NCI-H128 (cell line): ENCODE data around the gene FAM149A.
A peak's percentile ranks its signal among the peaks of the same experiment; 100 is the strongest.

Experiments used
- DNase-seq: peaks from one replicate; lab custom pipeline; 2025; ENCODE audit not compliant: unreplicated experiment; lab: John Stamatoyannopoulos, UW

Gene FAM149A

DNA sequence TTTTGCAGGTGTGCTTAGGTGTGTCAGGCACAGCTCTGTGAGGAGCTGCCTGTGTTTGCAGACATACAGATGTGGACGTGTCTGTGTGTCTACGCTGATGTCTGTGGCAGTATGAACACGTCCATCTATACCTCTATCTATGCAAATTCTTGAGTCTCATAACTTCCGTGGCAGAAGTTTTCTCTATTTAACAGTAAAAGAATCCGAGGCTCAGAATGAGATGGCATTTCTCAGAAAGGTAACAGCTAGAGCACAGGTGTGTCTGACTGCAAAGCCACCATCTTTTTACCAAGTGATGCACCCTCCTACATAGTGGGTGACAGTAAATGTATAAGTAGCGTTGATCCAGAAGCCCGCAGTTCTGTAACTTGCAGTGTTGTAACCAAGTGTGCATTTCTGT, 47.0 kb downstream of the FAM149A start:
- no peak for DNase-seq

DNA sequence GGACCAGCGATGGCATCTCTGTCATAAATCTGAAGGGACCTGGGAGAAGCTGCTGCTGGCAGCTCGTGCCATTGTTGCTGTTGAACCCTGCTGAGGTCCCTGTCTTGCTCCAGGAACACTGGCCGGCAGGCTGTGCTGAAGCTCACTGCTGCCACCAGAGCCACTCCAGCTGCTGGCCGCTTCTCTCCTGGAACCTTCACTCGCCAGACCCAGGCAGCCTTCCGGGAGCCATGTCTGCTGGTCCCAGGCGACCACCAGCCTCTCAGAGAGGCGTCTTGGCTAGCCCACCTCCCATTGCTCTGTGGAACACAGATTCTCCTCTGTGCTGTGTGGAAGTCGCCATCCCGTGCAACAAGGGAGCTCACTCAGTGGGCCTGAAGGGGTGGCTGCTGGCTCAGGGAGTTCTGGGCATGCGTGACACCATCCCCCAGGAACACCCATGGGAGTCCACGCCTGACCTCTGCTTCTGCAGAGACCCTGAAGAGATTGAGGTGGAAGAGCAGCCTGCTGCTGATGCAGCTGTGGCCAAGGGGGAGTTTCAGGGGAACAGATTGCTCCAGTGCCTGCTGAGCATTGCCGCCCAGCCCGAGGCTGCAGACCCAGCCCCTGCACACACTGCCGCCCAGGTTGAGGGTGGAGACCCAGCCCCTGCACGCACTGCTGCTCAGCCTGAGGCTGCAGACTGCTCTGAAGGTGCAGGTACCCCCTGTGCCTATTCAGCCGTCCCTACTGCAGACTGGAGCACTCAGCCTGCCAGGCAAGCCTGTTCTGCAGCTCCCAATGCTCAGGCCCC, 53.7 kb downstream of the FAM149A start:
- DNase-seq = no peak

DNA sequence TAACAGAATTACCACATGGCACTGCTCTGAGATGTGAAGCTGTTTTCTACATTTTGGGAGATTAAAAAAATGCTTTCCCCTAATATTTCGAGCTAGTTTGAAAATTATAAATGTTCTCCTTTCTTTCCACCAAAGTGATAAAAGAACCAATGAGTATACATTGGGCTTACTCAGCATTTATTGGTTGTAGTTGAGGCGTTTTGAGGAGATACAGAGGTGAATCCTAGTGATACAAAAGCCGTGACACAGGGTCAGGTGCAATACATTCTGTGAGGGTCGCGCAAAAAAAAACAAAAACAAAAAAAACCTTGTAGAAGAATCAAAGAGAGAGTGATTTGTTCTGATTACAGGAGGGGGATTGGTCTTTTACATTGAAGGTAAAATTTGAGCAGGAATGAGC, 54.5 kb downstream of the FAM149A start:
- no peak for DNase-seq

DNA sequence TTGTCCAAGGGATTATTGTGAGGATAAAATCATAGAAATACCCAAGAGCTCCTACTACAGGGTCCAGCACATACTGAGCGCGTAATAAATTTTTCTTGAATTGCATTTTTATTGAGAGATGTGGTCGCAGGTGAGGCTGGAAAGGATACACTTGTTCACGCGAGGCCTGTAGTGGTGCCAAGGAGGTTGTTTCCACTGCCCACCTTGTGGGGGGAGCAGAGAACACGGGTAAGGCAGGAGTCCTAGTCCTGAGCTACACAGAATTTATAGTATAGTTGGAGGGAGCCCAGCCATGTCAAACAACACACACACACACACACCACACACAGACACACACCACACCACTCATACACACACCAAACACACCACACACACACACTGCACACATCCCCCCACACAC, 55.1 kb downstream of the FAM149A start:
- DNase-seq = no peak

DNA sequence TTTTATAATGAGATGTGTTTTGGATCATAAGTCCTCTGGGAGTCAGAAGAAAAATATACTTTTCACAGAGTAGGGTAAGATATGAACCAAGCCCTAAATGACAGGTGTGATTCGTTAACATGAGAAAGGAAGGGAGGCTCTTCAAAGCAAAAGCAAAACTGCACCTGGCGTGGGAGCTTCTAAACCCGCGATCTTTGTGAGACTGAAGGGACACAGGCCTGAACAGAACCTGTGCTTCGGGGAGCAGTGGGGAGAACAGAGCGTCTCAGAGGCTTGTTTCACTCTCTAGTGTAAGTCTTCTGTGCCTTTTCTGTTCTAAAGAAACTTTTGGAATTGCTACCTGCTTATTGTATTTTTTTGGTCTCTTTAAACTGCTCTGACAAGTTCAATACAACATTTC, 56.6 kb downstream of the FAM149A start:
- DNase-seq = peak; percentile 15

DNA sequence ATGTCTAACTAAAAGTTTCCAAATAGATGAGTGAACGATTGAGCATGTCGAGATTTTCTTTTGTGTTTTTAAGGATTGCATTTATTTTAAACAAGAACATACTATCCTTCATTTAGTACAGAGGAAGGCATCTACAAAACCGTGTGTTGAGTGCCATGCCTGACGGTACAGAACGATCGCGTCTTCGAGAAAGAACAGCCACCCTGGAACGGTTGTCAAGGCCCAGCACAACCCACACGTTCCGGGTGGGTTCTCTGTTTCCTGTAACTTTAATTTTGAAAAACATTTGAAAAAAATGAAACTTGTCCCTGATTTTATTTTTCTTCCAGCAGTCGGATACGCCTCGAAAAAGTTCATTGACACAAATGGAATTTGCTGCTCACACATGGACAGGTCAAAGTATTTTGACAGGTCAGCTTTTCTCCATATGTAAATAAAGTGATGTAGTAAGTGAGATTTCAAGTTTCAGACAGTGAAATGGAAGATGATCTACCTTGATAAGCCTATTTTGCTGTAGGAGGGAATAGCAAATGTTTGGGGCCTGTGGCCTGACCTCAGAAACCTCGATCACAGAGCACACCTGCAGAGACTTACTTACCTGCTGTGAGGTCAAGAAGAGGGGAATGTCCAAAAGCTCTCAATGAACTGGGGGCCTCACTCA, 62.5 kb downstream of the FAM149A start:
- DNase-seq = no peak

DNA sequence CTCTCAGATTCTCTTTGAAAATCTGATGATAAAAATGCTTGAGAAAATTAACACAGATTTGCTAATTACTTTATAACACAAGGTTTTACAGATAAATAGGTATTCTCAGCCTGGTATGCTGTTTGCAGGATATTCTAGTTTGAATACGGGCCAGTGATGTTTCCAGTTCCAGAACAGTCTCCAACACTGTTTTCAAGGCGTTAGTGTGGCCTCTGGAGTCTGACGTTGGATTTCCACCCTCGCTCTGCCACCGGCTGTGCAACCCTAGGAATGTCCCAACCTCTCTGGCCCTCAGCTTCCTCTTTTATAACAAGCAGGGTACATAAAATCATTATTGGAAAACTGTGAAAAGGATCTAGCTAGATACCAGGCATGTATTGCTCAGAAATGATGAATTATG, 63.1 kb downstream of the FAM149A start:
- no peak for DNase-seq

DNA sequence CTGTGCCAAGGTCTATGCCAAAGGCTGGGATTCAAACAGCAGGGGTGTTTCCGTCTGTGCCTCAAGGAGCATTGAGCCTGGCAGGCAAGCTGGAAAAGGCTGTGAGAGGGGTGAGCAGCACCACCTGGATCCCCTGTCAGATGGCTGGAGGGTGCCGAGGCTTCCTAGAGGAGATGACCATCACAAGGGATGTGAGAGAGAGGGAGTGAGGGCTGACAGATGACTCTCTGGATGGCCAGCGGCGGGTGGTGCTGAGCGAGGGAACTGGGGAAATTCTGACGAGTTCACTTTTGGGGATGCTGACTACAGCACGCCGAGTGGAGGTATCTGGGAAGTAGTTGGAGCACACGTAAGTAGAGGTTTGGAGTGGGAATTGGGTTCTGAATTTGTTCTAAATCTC, 64.2 kb downstream of the FAM149A start:
- no peak for DNase-seq

DNA sequence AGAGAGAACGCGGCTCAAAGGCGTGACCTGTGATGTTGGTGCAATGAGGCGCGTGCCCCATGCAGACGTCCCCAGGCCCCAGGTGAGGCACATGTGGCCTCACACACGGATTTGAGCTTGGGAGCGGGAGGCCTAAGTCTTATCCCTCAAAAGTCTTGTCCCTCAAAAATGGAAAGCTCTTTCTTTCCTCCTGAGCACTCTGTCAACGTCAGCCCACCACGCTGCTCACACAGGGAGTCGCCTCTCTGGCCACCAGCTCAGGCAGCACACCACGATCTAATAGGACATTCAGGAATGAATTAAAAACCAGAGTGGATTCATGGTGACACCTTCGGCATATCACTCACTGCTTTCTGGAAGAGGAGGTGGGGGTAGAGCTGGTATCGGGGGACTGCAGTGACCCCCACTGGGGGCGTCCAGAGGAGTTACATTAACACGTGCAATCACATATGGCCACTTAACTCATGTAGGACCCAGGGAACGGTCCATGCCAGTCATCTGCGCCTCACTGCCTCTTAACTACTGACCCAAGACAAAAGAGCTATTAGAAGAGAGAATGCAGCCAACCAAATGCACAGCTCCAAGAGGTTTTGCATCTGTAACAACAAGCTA, 64.9 kb downstream of the FAM149A start:
- DNase-seq = no peak

DNA sequence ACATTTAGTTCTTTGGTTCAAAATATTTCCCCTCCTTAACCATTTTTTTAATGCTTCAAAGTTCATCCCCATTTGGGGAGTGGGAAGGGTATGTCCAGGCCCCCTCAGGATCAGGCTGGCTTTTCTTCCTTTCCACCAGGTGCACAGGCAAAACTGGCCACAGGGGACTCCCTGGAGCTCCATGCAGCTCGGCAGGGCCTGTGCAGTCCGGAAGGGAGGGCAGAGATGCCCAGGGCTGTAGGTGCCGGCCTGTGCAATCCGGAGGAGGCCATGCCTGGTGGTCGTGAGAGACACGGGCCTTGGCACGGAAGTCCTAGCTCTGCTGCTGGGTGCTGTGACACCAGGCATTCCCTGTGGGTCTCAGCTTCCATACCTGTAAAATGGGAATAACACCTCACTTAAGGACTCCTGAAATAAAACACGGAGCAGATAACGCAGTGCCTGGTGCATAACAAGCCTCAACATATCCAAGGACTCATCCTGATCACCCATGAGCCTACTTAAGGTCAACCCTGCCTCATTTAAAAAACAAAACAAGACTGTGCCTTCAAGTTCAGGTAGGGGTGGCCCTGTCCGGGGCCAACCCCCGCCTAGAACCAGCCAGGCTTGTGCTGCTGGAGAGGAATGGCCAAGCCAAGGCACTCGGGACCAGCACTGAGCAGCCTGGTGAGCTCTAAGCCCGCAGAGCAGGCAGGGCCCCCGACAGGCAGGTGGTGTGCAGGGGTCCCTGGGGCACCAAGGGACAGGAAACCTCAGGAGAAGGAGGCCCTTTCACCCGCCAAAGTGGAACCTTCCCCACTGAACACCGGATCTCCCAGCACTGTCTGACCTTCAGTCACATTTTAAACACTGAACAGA, 65.7 kb downstream of the FAM149A start:
- no peak for DNase-seq

DNA sequence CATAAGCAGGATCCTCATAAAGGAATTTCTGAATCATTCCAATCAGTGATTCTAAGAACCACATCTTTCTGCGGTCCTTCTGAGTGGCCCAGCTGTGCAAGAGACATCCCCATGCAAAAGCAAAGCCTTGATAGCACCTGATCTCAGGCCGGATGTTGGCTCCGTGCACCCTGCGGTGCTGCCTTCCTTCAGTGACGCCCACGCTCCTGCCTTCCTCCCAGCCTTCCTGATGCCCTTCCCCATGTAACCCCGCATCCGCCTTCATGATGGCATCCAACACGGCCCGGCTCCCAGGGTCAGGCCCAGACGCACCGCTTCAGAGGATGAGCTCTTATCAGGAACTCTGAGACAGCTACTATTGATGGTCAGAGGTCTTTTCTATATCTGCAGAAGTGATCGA, 66.5 kb downstream of the FAM149A start:
- DNase-seq = no peak

DNA sequence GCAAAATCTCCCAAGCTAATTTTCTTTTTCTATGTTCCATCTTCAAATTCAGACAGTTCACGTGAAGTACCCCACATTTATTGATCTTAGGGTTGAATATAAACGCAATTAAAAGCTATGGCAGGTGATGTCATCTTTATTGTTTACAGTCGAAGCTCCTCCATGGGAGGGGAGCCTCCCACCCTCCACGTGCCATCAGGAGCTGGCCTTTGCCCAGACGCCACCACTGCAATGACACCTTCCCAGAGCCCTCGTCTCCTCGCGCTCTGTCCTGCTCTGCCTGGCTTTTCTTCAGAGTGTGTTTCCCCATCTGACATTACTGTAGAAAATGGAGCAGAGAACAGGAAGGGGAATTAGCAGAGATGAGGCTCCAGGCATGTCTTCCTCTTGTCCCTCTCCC, 68.0 kb downstream of the FAM149A start:
- DNase-seq = no peak

DNA sequence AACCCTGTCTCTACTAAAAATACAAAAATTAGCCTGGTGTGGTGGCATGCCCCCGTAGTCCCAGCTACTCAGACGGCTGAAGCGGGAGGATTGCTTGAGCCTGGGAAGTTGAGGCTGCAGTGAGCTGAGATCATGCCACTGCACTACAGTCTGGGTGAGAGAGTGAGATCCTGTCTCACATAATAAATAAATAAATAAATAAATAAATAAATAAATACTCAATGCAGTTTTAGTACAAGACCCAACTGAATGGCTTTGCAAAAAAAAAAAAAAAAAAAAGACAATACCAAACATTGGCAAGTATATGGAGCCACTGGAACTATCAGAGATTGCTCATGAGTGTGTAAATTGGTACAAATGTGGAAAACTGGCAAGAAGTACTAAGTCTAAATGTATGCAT, 83.6 kb downstream of the FAM149A start:
- DNase-seq = no peak

DNA sequence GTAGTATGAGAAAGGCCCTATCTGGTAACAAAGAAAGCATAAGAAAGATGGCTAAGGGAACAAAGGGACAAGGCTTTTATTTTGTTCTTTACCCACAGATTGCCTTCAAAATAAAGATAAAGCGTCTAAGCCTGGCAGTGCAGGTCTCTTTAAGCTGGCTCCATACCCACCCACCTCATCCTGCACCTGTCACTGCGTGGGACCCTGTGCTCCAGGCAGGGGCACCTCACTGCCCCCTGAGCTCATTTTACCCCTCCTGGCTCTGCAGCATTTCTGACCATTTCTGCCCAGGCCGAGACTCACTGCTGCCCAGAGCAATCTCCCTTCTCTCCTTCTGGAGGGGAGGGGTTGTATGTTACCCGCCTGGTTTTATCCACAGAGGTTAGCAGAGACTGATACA, 85.2 kb downstream of the FAM149A start:
- DNase-seq = no peak

DNA sequence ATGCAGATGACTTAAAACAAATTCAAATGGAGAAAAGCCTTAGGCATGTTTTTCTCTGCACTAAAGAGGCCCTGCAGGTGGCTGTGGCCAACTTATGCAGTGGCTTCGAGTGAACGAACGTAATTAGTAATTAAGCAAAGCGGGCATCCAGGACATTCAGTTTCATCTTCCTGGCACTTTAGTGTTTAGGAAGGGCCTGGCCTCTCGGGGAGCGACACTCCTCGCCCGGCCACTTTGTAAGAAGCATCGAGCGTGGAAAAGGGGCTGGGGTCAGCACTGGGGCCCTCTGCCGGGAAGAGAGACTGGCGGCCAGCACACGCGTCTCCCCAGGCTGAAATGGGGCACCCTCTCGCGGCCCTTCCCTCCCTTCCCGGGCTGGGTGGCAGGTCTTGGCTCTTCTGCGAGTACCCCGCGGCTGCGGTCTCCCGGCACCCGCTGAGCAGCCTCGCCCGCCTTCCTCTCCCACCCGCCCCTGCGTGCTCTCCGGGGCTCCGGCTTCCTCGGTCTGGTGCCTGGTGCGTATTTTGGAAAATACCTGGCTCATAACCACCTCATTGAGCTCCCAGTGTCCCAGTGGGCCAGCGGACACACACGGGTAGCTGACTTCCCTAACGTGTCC, 86.2 kb downstream of the FAM149A start:
- DNase-seq = peak; percentile 24

DNA sequence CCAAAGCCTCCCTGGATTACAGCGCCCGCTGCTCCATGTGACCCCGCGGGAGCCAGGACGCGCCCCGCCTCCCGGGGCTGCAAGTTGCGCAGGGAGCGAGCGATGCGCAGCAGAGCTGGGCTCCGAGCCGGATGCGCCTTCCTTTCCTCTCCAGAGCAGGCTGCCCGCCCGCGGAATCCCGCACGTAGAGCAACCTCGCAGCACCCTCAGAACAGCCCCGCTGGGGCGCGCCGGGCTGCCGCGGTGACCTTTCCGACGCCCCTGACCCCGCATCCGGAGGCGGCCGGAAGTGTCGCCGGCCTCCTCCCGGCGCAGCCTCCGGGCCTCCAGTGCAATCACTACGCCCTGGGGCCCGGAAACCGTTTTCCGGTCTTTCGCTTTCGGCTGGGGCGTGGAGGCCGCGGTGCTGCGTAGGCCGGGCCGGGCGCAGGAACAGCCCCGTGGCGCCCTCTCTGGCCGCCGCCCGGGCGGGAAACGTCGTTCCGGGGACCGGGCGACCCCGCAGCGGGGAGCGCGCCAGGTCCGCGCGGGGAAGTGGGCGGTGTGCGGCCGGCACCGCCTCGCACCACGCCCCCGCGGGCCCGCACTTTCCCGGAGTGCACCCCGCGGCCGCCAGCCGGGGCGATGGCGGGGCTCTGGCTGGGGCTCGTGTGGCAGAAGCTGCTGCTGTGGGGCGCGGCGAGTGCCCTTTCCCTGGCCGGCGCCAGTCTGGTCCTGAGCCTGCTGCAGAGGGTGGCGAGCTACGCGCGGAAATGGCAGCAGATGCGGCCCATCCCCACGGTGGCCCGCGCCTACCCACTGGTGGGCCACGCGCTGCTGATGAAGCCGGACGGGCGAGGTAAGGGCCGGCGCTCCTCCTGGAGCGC, 86.9 kb downstream of the FAM149A start, which contains the start of gene CYP4V2:
CYP4V2 (plus strand) TSS at position 368 of the 866 bp plus-strand sequence; CDS start at position 625, 257 bp downstream.
- no peak for DNase-seq

DNA sequence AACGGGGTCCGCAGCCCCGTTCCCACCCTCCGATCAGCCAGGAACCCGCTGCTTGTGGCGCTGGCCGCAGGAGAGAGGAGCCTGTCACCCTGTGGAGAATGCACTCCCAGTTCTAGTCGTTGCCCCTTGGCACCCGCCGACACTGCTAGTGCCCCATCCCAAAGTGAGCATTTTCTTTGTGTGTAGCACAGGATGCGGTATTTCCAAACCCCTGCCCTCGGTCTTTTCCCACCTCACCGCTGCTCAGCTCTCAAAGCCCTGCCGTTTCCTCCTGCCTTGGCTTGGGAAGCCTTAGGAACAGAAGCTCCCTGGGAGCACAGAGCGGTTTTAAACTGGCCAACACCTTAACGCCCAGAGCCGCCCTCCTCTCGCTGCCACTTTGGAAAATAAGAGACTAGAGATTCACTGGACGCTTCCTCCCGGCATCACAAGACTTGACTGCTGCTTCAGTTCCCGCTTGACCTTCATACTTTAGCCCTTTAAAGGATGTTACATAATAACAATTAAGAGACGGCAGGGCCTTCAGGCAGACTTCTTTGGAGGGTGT, 87.6 kb downstream of the FAM149A start:
- no peak for DNase-seq

DNA sequence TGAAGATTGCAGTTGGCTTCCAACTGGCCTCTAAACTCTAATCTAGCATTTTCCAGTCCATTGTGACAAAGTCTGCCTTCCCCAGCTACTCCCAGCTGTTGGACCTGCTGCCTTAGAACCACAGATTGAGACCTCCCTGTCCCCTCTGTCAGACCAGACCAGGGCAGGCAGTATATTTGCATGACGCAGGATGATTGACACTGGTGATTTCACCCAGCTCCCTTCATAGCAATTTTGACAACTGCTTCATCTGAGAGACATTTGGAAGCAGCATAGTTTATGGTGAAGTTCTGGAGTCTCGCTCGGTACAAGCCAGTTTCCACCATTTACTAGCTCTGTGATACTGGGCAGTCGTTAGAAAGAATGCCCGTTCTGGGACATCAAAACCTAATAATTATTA, 89.3 kb downstream of the FAM149A start:
- no peak for DNase-seq

DNA sequence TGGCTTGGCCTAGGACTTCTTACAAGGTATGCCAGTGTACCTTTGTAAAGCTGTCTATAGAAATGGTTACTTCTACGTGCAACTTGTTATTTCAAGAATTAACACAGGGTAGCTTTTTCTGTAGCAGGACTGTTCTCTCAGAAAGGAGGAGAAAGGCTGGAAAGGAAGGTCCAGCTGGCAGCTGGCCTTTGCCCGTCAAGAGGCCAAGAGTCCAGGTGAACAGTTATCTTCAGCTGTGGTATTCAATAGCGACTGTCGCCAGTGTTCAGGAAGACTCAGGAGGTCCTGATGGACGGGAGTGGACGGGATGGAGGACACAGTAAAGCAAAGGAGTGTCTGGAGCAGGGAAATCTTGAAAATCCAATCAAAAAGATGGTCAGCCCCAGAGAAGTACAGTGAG, 91.6 kb downstream of the FAM149A start:
- DNase-seq = no peak

DNA sequence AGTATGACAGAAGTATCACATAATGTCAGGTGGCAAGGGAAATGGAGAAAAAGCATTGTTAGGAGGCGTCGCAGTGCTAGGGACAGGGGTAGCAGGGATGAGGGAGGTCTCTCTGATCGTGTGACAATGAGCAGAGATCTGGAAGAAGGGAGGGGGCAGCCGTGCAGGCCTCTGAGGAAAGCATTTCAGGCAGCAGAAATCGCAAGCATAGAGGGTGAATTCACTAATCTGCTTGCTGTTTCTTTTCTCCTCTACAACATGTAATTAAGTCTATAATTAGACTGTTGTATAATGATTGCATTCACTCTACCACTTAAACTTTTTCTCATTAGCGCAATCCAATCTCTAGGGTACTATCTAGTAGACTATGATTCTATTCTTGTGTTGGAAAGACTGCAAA, 96.0 kb downstream of the FAM149A start:
- no peak for DNase-seq
